HepG2 (cell line): Measurements from ENCODE around the gene CEP57L1. TPM values are rescaled to one million over a fixed set of nuclear protein-coding genes. Genes with fewer than 3 reads are reported as not detected.

Experiments
- ATAC-seq: fragments of 200-7000 bp; cut with Tn5 transposase; 3 replicates; pipeline ENCODE4 v1.9.1; 2020; ENCODE audit warnings: mild to moderate bottlenecking, moderate library complexity
- BruUV-seq: library from RNA; stranded (reverse); fragments of 400-500 nt; replicated peaks from 2 replicates; lab custom pipeline; 2021; lab: Mats Ljungman, UMichigan
- CTCF ChIA-PET: fragments of 300-600 bp; formaldehyde crosslinking; extraction: SDS; loops from one replicate; lab custom pipeline; 2021; ENCODE audit warnings: low total read pairs, inconsistent platforms, low intra/inter-chr PET ratio; lab: Yijun Ruan, JAX
- POLR2A ChIA-PET: fragments of 350-600 bp; sonication (Branson Sonifier 250); formaldehyde crosslinking; loops from one replicate; lab custom pipeline; 2020; ENCODE audit warnings: antibody characterized with exemption, inconsistent platforms; lab: Yijun Ruan, JAX
- DNase-seq: peaks from one replicate; pipeline ENCODE4 v3.0.0-alpha.2; 2015; ENCODE audit warnings: low spot score
- FAIRE-seq: peaks from 3 replicates; lab custom pipeline; 2011; peaks lifted over from hg19 to GRCh38; lab: Jason Lieb, UNC
- H2AFZ ChIP-seq: one replicate; pipeline ENCODE4 v1.6.1; 2011; ENCODE audit warnings: low read length, inconsistent platforms
- H3K27ac ChIP-seq: fragments of 300-600 bp; 3 replicates; pipeline ENCODE4 v1.8.0; 2011; ENCODE audit warnings: mixed run types, mild to moderate bottlenecking, mixed read lengths, low read length, inconsistent platforms; ENCODE audit not compliant: insufficient read depth; ENCODE audit errors: extremely low read length
- H3K27me3 ChIP-seq, 2 experiments: fragments of 200-600 bp in 1 of 2; 2 replicates in 1 of 2; 3 replicates in 1 of 2; pipeline versions ENCODE4 v1.6.0 to v1.8.0; 2011; ENCODE audit warnings: low read length in 2 of 2, mild to moderate bottlenecking in 2 of 2, moderate library complexity in 2 of 2, inconsistent platforms in 1 of 2; ENCODE audit not compliant: insufficient read depth in 2 of 2, control insufficient read depth in 1 of 2
- H3K36me3 ChIP-seq, 2 experiments: fragments of 200-600 bp in 1 of 2; replicated peaks in 1 of 2; 2 replicates in 1 of 2; 3 replicates in 1 of 2; pipeline versions ENCODE4 v1.5.1 to v1.8.0; 2011; ENCODE audit warnings: low read length in 2 of 2, inconsistent platforms in 1 of 2; ENCODE audit not compliant: insufficient read depth in 2 of 2, control insufficient read depth in 1 of 2
- H3K4me1 ChIP-seq: 2 replicates; pipeline ENCODE4 v1.5.1; 2012; ENCODE audit warnings: low read length, inconsistent platforms; ENCODE audit not compliant: insufficient read depth
- H3K4me2 ChIP-seq: 2 replicates; pipeline ENCODE4 v1.6.0; 2011; ENCODE audit warnings: low read depth, low read length, inconsistent platforms
- H3K4me3 ChIP-seq, 3 experiments: fragments of 200-600 bp in 1 of 3; sonication (generic), shearing (Covaris generic) in 1 of 3; replicated peaks in 1 of 3; 2 replicates each; pipeline ENCODE4 v1.5.1; 2011 to 2016; ENCODE audit warnings: low read length in 3 of 3, inconsistent platforms in 2 of 3, low read depth in 2 of 3, mild to moderate bottlenecking in 2 of 3, control low read depth in 1 of 3, mixed read lengths in 1 of 3; ENCODE audit not compliant: insufficient read depth in 1 of 3
- H3K79me2 ChIP-seq: one replicate; pipeline ENCODE4 v1.6.1; 2011; ENCODE audit warnings: low read length, inconsistent platforms; ENCODE audit not compliant: insufficient read depth
- H3K9ac ChIP-seq: 2 replicates; pipeline ENCODE4 v1.6.0; 2011; ENCODE audit warnings: mild to moderate bottlenecking, low read depth, low read length, inconsistent platforms; ENCODE audit not compliant: insufficient read depth
- H3K9me3 ChIP-seq: 2 replicates; pipeline ENCODE4 v1.5.1; 2012; ENCODE audit warnings: mild to moderate bottlenecking, low read length
- H4K20me1 ChIP-seq: 2 replicates; pipeline ENCODE4 v1.6.0; 2011; ENCODE audit warnings: inconsistent platforms, mild to moderate bottlenecking, low read length, moderate library complexity; ENCODE audit not compliant: insufficient read depth
- CREB1 ChIP-seq, 2 experiments: fragments of 450-650 bp in 1 of 2; IDR thresholded peaks; 2 replicates each; pipeline ENCODE4 v1.6.1; 2016 to 2017; ENCODE audit warnings: control low read depth in 1 of 2, mild to moderate bottlenecking in 1 of 2, missing compliant biosample characterization in 1 of 2, missing genetic modification characterization in 1 of 2
- HNF4G ChIP-seq, 2 experiments: sonication (generic) in 1 of 2; formaldehyde crosslinking in 1 of 2; IDR thresholded peaks; 2 replicates each; pipeline versions ENCODE4 v1.4.0 to v1.6.1; 2011 to 2020; ENCODE audit warnings: borderline replicate concordance in 2 of 2, low read depth in 2 of 2, mild to moderate bottlenecking in 2 of 2, low read length in 1 of 2, missing genetic modification reagents in 1 of 2, moderate library complexity in 1 of 2
- IRF2 ChIP-seq: IDR thresholded peaks from 2 replicates; pipeline ENCODE4 v1.6.1; 2018; ENCODE audit warnings: missing genetic modification reagents, missing compliant biosample characterization
- POGZ ChIP-seq: sonication (generic); formaldehyde crosslinking; IDR thresholded peaks from 2 replicates; pipeline ENCODE4 v1.4.0; 2020; ENCODE audit warnings: mild to moderate bottlenecking, missing genetic modification reagents
- PRDM15 ChIP-seq: sonication (generic); formaldehyde crosslinking; IDR thresholded peaks from 2 replicates; pipeline ENCODE4 v1.4.0; 2020; ENCODE audit warnings: missing genetic modification reagents
- RBFOX2 ChIP-seq: fragments of 200-400 bp; formaldehyde crosslinking; IDR thresholded peaks from 2 replicates; pipeline ENCODE4 v1.6.1; 2017; ENCODE audit warnings: low read depth, mild to moderate bottlenecking, low read length
- SNAPC5 ChIP-seq: sonication (generic); formaldehyde crosslinking; IDR thresholded peaks from 2 replicates; pipeline ENCODE4 v1.8.1; 2023; ENCODE audit warnings: mild to moderate bottlenecking, missing genetic modification reagents, borderline replicate concordance
- TMF1 ChIP-seq: sonication (generic); formaldehyde crosslinking; IDR thresholded peaks from 2 replicates; pipeline ENCODE4 v1.8.1; 2022; ENCODE audit warnings: low read depth, missing genetic modification reagents
- ZBTB37 ChIP-seq: sonication (generic); formaldehyde crosslinking; IDR thresholded peaks from 2 replicates; pipeline ENCODE4 v1.4.0; 2020; ENCODE audit warnings: mild to moderate bottlenecking, missing genetic modification reagents
- ZC3H13 ChIP-seq: sonication (generic); formaldehyde crosslinking; IDR thresholded peaks from 2 replicates; pipeline ENCODE4 v1.8.1; 2023; ENCODE audit warnings: mild to moderate bottlenecking, missing genetic modification reagents, moderate library complexity
- ZFP62 ChIP-seq: sonication (generic); formaldehyde crosslinking; IDR thresholded peaks from 2 replicates; pipeline ENCODE4 v1.4.0; 2020; ENCODE audit warnings: missing genetic modification reagents
- ZMYM4 ChIP-seq: sonication (generic); formaldehyde crosslinking; IDR thresholded peaks from 2 replicates; pipeline ENCODE4 v1.8.1; 2023; ENCODE audit warnings: mild to moderate bottlenecking, missing genetic modification reagents
- ZNF230 ChIP-seq: sonication (generic); formaldehyde crosslinking; IDR thresholded peaks from 2 replicates; pipeline ENCODE4 v1.4.0; 2020; ENCODE audit warnings: mild to moderate bottlenecking, missing genetic modification reagents
- ZNF256 ChIP-seq: sonication (generic); formaldehyde crosslinking; conservative IDR thresholded peaks from 2 replicates; pipeline ENCODE4 v1.4.0; 2020; ENCODE audit warnings: missing genetic modification reagents
- ZNF317 ChIP-seq: sonication (generic); formaldehyde crosslinking; IDR thresholded peaks from 2 replicates; pipeline ENCODE4 v1.5.0; 2020; ENCODE audit warnings: mild to moderate bottlenecking, missing genetic modification reagents
- ZNF382 ChIP-seq: sonication (generic); formaldehyde crosslinking; IDR thresholded peaks from 2 replicates; pipeline ENCODE4 v1.5.0; 2020; ENCODE audit warnings: missing genetic modification reagents, mild to moderate bottlenecking, borderline replicate concordance
- ZNF468 ChIP-seq: sonication (generic); formaldehyde crosslinking; IDR thresholded peaks from 2 replicates; pipeline ENCODE4 v1.8.0; 2022; ENCODE audit warnings: mild to moderate bottlenecking, moderate library complexity, missing genetic modification reagents
- ZNF563 ChIP-seq: sonication (generic); formaldehyde crosslinking; IDR thresholded peaks from 2 replicates; pipeline ENCODE4 v1.8.0; 2022; ENCODE audit warnings: mild to moderate bottlenecking, moderate library complexity, missing genetic modification reagents
- ZNF878 ChIP-seq: sonication (generic); formaldehyde crosslinking; IDR thresholded peaks from 2 replicates; pipeline ENCODE4 v1.8.1; 2023; ENCODE audit warnings: mild to moderate bottlenecking, missing genetic modification reagents, moderate library complexity
- ZSCAN25 ChIP-seq: sonication (generic); formaldehyde crosslinking; IDR thresholded peaks from 2 replicates; pipeline ENCODE4 v1.8.0; 2022; ENCODE audit warnings: mild to moderate bottlenecking, missing genetic modification reagents
- WGBS: methylation state at CpG from one replicate; pipeline ENCODE4 v1.1.6; 2017; ENCODE audit warnings: low lambda C conversion rate; 5-methylcytosine and 5-hydroxymethylcytosine counted together
- in situ Hi-C: cut with HindIII; loops from 2 replicates; pipeline ENCODE4 v1.10.0; 2017; ENCODE audit warnings: low pct_unique_long_range_greater_than_20kb; ENCODE audit not compliant: extremely low pct_ligation_motif_present
- intact Hi-C: fragments of 100-400 bp; cut with micrococcal nuclease; formaldehyde crosslinking; loops from one replicate; pipeline ENCODE4 v1.10.0; 2022; ENCODE audit not compliant: unreplicated experiment
- polyA plus RNA-seq, 8 experiments: library from polyadenylated mRNA; depleted of rRNA in 3 of 8; stranded (reverse) in 7 of 8; unstranded in 1 of 8; fragments of >200 nt; fragmentation: Illumina TruSeq in 4 of 8; extraction: Trizol in 4 of 8; gene quantifications; 2 replicates each; pipeline versions ENCODE4 v1.2.1 to v1.2.3, GENCODE V29; 2011 to 2016; ENCODE audit warnings: low read depth in 4 of 8, missing spikeins in 1 of 8, mixed read lengths in 1 of 8; ENCODE audit not compliant: insufficient read depth in 1 of 8
- total RNA-seq, 5 experiments: library from RNA; depleted of rRNA; stranded (reverse); fragments of >200 nt; fragmentation: Illumina TruSeq; extraction: Trizol; gene quantifications; 2 replicates each; pipeline ENCODE4 v1.2.3, GENCODE V29; 2016; ENCODE audit warnings: low read depth in 1 of 5

CEP57L1 gene
- total and polyA plus RNA-seq, 2 of the 13 experiments (the other 11 are each of a cell fraction or from before 2014, with no cell fraction given): 7.7 to 15.5 TPM

GRCh38 chr6:109174916-109175315 is 79.6 kb downstream of the CEP57L1 start (continued):
- no peak for TF ChIP-seq IRF2 (CRISPR knock-in tag)
- TF ChIP-seq ZSCAN25 (CRISPR knock-in tag): no peak
- no peak for TF ChIP-seq ZMYM4 (CRISPR knock-in tag)
- no peak for TF ChIP-seq ZNF256 (CRISPR knock-in tag)
- TF ChIP-seq HNF4G (IDR thresholded peaks at IDR 0.05; ENCODE audit: borderline replicate concordance, low read depth, low read length): no peak
- no peak for TF ChIP-seq HNF4G (CRISPR knock-in tag; IDR thresholded peaks at IDR 0.05; ENCODE audit: borderline replicate concordance, low read depth)
- no peak for TF ChIP-seq ZNF878 (CRISPR knock-in tag)

- in situ Hi-C loops (no loop called here), intact Hi-C loops (no loop called here)
- H4K20me1 ChIP-seq: no peaks in the 10 kb centered on the region
- H3K9me3 ChIP-seq: no peaks in the 10 kb centered on the region
- H3K4me3 ChIP-seq: no peak overlapping the region
- POLR2A ChIA-PET: no interaction called here
- no TSS peak for BruUV-seq
- no peak overlapping the region for H3K4me2 ChIP-seq
- H3K27ac ChIP-seq: no peak overlapping the region
- H3K27me3 ChIP-seq: no peaks in the 10 kb centered on the region
- CTCF ChIA-PET: no interaction called here
- no peak for DNase-seq
- H3K4me1 ChIP-seq: peaks cover 10% of the 10 kb centered on the region
- whole genome bisulfite sequencing: 3% methylated on average over 1 of the region's 1 CpG
- no peak for FAIRE-seq
- no peak overlapping the region for H3K9ac ChIP-seq
- H3K79me2 ChIP-seq: no peaks in the 10 kb centered on the region
- no peak for ATAC-seq
- H2AFZ ChIP-seq: no peak overlapping the region
- H3K36me3 ChIP-seq: no peaks in the 10 kb centered on the region
- TF ChIP-seq ZFP62 (CRISPR knock-in tag): no peak
- no peak for TF ChIP-seq ZNF230 (CRISPR knock-in tag)
- TF ChIP-seq RBFOX2: no peak
- no peak for TF ChIP-seq ZBTB37 (CRISPR knock-in tag)
- no peak for TF ChIP-seq TMF1 (CRISPR knock-in tag)
- TF ChIP-seq PRDM15 (CRISPR knock-in tag): no peak
- TF ChIP-seq ZNF317 (CRISPR knock-in tag): no peak
- 0 out of 2 replicates have a peak, but pooled peaks have one; percentile 20 for TF ChIP-seq CREB1 (IDR thresholded peaks at IDR 0.05)
- TF ChIP-seq CREB1 (CRISPR knock-in tag; IDR thresholded peaks at IDR 0.05): no peak
- no peak for TF ChIP-seq ZNF468 (CRISPR knock-in tag)
- no peak for TF ChIP-seq ZC3H13 (CRISPR knock-in tag)
- no peak for TF ChIP-seq ZNF382 (CRISPR knock-in tag)
- TF ChIP-seq ZNF563 (CRISPR knock-in tag): no peak
- no peak for TF ChIP-seq POGZ (CRISPR knock-in tag)
- no peak for TF ChIP-seq SNAPC5 (CRISPR knock-in tag)
Observed at GRCh38 chr6:109178921-109179320, 83.6 kb downstream of the CEP57L1 start.
